GM18498 (cell line): ENCODE measurements around the gene DENND4A.

Source experiments
- ATAC-seq: cut with Tn5 transposase; IDR thresholded peaks from one replicate; pipeline ENCODE4 v1.9.1; 2021; ENCODE audit warnings: mild to moderate bottlenecking, moderate library complexity; ENCODE audit not compliant: unreplicated experiment

DENND4A gene

DNA sequence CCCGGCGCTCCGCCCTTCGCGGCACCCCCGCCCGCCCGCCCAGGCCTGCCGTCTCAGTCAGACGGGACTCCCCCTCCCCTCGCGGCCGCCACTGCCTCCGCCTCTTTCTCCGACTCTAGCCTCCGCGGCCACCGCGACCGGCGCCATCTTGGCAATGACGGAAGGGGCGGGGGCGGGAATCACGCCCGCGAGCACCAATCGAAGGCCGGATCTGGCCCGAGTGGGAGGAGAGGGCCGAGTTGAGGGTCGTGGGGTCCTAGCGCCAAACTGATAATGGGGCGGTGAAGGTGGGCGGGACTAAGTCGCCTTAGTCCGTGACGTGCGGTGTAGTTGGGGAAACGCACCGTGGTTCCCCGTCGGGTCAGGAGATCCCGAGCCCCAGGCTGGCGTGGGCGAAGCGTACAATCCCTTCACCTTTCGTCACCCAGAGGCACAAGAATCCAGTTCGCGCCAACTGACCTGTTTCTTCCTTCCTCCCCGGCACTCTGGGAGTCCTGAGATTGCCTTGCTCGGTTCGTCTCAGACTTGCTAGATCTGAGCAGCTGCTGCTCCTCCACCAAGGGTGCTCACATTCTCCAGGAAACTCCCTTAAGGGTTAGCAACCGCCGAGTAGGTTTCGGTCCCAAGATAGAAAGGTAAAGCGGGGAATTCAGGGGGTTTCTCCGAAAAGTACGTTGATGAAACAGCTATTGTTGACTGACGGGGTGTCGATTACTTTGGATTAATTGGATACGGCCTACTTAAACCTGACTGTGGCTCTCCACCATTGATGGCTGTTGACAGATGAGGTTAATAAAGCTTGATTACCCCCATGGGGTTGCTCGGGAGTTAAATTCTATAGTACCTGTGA, at the start of gene DENND4A:
Gene DENND4A, minus strand, starts transcription at position 156 of the 850 bp plus-strand sequence. CDS start 35,843 bp downstream, outside the sequence.
- ATAC-seq: peak; percentile 89

GRCh38 chr15:65841121-65841930, 49.2 kb upstream of the DENND4A start:
- ATAC-seq: no peak

DNA sequence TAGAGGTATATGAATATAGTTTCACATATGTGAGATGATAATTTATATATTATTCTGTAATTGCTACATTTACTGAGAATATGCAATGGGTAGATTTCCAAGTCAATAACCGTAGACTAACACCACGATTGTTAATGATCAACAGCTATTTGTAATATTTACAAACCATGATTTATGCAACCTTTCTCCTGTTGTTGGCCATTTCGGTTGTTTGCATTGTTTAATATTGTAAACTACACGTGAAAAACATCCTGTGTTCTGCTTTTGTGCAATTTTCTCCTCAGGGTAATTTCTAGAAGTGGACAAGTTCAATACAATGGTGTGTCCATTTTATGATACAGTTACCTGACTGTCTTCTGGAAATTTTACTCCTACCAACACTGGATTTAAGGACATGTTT, 47.9 kb upstream of the DENND4A start:
- ATAC-seq: no peak

DNA sequence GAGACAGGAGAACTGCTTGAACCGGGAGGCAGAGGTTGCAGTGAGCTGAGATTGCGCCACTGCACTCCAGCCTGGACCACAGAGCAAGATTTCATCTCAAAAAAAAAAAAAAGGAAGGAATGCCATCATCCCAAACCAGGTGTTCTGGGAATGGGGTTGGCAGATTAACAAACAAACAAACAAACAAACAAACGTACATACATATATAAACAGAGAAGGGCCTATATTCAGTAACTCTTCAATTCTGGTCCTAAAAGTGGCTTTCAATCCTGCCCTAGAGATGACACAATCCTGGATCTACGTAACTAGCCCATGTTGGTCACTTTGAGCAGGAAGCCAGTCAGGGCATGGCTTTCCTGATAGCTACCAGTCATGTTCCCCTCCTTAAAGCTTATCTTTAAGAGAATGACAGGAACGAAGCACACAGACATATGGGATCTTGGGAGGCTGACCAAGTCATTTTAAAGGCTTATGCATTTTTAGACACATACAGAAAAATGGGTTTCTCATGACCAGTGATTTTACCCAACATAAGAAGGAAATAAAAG, 47.3 kb upstream of the DENND4A start:
- no peak for ATAC-seq

DNA sequence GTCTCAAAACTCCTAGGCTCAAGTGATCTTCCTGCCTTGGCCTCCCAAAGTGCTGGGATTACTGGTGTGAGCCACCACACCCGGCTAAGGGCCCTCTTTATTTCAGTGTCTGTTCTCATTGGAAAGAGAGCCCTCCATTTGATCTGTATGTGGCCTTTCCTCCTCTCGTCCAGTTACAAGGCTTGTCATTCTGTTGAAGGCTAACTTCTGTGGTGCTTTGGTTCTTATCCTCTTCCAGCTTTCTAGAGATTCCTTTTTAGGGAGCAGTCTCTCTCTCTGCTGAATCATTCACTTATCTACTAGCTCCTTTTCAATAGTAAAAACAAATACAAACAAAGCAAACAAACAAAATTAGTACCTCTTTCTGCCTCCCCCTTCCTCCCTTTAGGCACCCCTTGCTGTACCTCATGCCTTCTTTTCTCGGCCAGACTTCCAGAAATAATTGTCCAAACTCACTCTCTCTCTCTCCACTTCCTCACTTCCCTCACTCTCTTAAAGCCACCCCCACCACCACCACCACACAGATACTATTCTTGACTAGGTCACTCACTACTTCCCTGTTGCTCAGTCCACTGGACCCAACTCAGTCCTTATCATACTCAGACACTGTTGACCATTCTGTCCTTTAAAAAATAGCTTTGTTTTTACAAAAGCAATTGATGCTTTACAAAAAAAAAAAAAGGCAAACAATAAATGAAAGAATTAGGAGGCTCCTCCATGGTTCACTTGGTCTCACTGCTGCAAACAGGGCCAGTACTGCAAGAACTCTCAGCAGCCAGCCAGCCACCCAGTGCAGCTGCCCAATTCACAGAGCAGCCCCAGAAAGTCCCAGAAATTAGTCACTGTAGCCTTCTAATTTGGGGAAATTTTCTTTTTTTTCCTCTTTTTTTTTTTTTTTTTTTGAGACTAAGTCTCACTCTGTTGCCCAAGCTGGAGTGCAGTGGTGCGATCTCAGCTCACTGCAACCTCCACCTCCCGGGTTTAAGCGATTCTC, 45.5 kb upstream of the DENND4A start:
- no peak for ATAC-seq

DNA sequence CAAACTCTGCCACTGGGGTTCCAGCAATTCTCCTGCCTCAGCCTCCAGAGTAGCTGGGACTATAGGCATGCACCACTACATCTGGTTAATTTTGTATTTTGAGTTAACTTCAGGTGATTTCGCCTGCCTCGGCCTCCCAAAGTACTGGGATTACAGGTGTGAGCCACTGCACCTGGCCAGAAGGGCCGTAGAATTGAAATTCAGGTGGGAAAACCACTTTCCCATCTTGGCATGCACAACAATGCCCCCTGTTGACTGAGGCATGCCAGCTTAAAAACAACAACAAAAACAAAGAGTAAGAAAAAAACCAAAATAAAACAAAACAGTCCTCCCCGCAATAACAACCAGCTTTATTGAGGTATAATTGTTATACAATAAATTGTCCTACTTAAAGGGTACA, 44.6 kb upstream of the DENND4A start:
- ATAC-seq: no peak

DNA sequence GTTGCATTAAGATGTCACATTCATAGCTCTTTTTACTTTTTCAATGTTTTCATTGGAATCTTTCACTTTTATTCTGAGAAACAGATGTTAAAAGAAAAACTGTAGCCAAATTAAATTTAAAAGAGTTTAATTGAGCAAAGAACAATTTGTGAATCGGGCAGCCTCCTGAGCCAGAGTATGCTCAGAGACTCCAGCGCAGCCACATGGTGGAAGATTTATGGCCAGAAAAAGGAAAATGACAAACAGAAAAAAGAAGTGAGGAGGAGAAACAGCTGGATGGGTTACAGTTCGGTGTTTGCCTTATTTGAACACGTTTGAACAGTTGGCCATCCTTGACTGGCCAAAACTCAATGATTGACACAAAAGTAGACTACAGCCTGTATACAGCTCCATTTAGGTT, 43.4 kb upstream of the DENND4A start:
- ATAC-seq: no peak

GRCh38 chr15:65834603-65835282, 42.6 kb upstream of the DENND4A start:
- no peak for ATAC-seq

DNA sequence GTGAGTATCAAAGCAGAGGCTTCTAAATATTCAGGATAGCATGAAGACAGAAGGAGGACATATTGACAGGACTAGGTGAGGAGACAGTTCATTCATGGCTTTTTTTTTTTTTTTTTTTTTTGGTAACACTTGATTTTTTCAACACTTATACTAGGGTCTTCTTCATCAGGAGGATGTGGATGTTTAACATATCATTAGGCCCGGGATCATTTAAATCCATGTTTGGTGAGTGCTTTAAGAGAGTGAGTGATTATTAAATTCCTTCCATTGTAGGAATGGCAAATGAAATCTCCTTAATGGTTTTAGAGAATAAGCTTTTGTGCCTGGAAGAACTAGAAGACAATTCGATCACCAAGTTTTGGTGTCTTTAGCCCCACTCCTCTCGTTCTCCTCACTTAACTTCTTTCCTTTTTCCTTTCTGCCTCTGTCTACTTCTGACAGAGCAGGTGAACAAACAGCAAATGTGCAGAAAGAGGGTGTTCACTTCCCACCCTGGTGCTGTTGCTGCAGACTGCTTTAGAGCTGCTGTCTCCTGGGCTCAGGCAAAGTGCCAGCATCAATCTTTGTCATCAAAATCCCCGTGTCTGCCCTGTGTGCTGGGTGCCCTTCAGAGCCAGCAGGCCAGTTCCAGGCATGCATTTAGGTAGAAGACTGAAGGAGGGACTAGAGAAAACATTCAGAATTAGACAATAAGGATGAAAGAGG, 41.6 kb upstream of the DENND4A start:
- peak; percentile 40 for ATAC-seq

- peak; percentile 39 for ATAC-seq
Observed at GRCh38 chr15:65832549-65833364, 40.7 kb upstream of the DENND4A start.

- ATAC-seq: no peak
Observed at GRCh38 chr15:65829130-65829764, 37.2 kb upstream of the DENND4A start.

GRCh38 chr15:65828585-65828984, 36.5 kb upstream of the DENND4A start:
- no peak for ATAC-seq

DNA sequence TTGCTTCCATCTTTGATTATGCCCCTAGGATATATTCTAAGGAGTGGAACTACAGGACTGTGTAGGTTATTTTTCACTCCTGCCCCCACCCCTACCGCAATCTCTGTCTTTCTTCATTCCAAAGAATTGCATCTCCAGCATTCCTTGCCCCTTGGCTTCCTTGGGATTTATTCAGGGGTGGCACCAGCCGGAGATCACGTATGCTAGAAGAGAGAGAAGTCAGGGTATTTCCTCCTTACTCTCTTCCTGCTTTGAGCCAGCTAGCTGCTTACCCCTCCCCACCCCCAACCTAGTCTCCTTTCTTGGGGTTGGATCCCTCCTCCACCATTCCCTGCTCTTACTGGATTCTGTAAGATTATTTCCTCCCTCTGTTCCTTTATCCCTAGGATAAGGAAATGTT, 35.0 kb upstream of the DENND4A start:
- ATAC-seq: no peak

DNA sequence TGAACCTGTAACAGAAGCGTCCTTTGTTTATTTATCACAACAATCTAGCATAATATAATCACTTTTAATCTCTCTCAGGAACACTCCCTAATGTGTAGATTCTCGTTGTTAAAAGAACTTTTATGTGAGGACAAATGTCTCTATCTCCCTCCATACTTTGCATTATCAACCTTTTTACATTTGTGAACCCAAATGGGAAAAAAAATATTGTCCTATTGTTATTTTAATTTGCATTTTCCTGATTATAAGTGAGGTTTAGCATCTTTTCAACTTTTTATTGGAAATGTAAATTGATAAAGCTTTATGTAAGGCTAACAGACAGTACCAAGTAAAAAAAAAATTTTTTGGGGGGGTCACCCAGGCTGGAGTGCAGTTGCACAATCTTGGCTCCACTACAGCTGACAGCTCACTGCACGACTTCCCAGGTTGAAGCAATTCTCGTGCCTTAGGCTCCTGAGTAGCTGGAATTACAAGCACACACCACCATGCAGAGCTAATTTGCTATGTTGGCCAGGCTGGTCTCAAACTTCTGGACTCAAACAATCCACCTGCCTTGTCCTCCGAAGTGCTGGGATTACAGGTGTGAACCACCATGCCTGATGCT, 33.0 kb upstream of the DENND4A start:
- ATAC-seq: no peak

DNA sequence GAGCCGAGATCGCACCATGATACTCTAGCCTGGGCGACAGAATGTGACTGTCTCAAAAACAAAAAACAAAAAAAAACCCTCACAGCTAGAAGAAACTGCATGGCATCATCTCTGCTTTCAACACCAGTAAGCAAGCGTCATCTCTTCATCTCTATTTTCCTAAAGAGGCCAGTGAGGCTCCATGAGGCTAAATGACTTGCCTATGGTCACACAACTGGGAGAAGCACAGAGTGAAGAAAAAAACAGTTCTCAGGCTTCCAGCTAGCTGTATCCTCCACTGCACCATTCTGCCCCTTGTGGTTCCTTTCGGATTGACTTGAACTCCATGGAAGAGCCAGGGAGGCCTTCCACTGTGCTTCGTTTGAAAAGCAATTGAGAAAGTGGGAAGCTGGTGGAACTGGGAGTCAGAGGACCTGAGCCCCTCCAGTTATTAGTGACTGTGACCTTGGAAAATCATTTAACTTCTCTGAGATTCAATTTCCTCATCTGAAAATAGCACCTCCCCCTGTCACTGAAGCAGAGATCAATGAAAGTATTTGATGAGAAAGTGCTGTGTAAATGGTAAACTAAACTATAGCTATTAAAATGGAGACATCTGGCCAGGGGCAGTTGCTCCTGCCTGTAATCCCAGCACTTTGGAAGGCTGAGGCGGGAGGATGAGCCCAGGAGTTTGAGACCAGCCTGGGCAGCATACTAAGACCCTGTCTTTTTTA, 32.1 kb upstream of the DENND4A start:
- ATAC-seq: no peak

- no peak for ATAC-seq
Observed at GRCh38 chr15:65822316-65822715, 30.2 kb upstream of the DENND4A start.

DNA sequence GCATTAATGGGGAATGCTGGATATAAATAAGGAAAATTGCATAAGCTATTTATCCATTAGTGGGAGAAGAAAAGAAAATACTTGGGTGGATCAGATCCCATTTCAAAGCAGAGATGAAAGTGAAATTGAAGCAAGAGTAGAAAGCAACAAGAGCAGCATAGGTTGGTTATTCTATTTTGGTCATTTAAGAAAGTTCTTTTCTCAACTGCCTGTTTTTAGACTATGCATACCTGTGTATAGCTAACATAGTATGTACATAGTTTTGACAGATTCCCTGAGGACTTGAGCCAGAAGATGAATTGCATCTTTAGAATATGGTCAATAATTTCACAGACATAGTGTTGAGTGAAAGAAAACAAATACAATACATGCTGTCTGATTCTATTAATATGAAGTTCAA, 29.0 kb upstream of the DENND4A start:
- ATAC-seq: peak; percentile 37
